Thyroid gland (tissue), 4 donors: Measurements from ENCODE around the gene BLVRA.

Source experiments
- POLR2A ChIP-seq, 2 donors: fragments of 450-650 bp; IDR thresholded peaks; one replicate each; pipeline ENCODE4 v1.6.1; 2017; ENCODE audit warnings: antibody characterized with exemption in 2 of 2, mild to moderate bottlenecking in 2 of 2, moderate library complexity in 1 of 2
- TF ChIP-seq, protein P1 (sequence below), 6 experiments: fragments of 200-600 bp in 3 of 6; fragments of 450-650 bp in 3 of 6; sonication (generic) in 3 of 6; IDR thresholded peaks; one replicate each; pipeline ENCODE4 v1.5.1; 2016 to 2019; ENCODE audit warnings: antibody characterized with exemption in 6 of 6, mild to moderate bottlenecking in 2 of 6, inconsistent platforms in 1 of 6, moderate library complexity in 1 of 6

DNA sequence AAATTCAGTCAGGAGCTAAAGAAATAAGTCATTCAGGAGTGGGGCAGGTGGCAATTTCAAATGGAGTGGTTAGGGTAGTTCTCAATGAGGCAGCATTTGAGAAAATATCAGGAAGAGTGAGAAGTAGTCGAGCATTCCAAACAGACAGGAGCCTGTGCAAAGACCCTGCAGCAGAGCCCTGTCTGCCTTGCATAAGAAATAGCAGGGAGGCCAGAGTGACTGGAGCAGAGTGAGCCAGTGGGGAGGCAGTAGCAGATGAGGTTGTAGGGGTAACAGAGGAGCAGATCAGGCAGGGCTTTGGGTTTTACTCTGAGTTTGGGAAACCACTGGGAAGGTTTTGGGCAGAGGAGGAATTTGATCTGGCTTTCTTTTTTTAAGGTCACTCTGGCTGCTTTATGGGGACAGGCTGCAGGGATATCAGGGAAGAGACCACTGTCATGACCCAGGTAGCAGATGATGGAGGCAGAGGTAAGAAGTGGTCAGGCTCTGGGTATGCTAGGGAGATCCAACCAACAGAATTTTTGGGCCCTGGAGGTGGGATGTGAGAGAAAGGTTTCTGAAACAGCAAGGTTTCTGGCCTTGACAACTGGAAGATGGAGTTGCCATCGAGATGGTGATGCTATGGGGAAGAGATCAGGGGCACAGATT is 1.3 kb upstream of the BLVRA start:
- TF ChIP-seq, protein P1, sequence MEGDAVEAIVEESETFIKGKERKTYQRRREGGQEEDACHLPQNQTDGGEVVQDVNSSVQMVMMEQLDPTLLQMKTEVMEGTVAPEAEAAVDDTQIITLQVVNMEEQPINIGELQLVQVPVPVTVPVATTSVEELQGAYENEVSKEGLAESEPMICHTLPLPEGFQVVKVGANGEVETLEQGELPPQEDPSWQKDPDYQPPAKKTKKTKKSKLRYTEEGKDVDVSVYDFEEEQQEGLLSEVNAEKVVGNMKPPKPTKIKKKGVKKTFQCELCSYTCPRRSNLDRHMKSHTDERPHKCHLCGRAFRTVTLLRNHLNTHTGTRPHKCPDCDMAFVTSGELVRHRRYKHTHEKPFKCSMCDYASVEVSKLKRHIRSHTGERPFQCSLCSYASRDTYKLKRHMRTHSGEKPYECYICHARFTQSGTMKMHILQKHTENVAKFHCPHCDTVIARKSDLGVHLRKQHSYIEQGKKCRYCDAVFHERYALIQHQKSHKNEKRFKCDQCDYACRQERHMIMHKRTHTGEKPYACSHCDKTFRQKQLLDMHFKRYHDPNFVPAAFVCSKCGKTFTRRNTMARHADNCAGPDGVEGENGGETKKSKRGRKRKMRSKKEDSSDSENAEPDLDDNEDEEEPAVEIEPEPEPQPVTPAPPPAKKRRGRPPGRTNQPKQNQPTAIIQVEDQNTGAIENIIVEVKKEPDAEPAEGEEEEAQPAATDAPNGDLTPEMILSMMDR (IDR thresholded peaks at IDR 0.05), result no peak
- TF ChIP-seq POLR2A (IDR thresholded peaks at IDR 0.05), result no peak
